Esophagus squamous epithelium (tissue), 4 donors: ENCODE data around the gene PRICKLE3.

Source experiments
- POLR2A ChIP-seq, 4 donors: fragments of 450-650 bp; IDR thresholded peaks; one replicate each; pipeline ENCODE4 v1.6.1; 2017; ENCODE audit warnings: antibody characterized with exemption in 4 of 4, mild to moderate bottlenecking in 4 of 4, moderate library complexity in 3 of 4
- TF ChIP-seq, protein P1 (sequence below), 6 experiments: fragments of 450-650 bp in 4 of 6; fragments of 200-600 bp in 2 of 6; sonication (generic) in 2 of 6; IDR thresholded peaks; one replicate each; pipeline ENCODE4 v1.5.1; 2016 to 2019; ENCODE audit warnings: antibody characterized with exemption in 6 of 6, mild to moderate bottlenecking in 4 of 6, moderate library complexity in 4 of 6

DNA sequence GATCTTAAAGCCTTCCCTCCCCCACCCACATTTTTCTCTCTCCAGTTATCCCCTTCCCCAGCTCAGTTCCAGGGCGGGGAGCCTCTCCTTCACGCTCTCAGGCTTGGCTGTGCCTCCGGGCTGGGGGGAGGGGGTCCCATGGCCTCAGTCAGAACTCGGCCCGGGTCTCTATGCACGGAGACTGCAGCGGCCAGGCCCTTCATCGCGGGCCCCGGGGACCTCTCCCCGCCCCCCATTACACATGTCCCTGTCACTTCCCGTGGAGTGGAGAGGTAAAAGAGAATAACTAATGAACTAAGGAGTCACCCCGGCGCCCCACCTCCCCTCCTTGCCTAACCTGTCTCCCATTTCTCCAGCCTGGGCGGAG, 838 bp upstream of the PRICKLE3 start:
- no peak for TF ChIP-seq POLR2A (IDR thresholded peaks at IDR 0.05)
- TF ChIP-seq, protein P1, sequence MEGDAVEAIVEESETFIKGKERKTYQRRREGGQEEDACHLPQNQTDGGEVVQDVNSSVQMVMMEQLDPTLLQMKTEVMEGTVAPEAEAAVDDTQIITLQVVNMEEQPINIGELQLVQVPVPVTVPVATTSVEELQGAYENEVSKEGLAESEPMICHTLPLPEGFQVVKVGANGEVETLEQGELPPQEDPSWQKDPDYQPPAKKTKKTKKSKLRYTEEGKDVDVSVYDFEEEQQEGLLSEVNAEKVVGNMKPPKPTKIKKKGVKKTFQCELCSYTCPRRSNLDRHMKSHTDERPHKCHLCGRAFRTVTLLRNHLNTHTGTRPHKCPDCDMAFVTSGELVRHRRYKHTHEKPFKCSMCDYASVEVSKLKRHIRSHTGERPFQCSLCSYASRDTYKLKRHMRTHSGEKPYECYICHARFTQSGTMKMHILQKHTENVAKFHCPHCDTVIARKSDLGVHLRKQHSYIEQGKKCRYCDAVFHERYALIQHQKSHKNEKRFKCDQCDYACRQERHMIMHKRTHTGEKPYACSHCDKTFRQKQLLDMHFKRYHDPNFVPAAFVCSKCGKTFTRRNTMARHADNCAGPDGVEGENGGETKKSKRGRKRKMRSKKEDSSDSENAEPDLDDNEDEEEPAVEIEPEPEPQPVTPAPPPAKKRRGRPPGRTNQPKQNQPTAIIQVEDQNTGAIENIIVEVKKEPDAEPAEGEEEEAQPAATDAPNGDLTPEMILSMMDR (IDR thresholded peaks at IDR 0.05) = no peak
